Measurements from ENCODE around the gene IFT57. TPM values are rescaled to one million over a fixed set of nuclear protein-coding genes. Genes with fewer than 3 reads are reported as not detected.
A peak's percentile ranks its signal among the peaks of the same experiment; 100 is the strongest.

The IFT57 gene
- total and polyA plus RNA-seq, 2 of the 8 experiments (the other 6 are each of a cell fraction or from before 2014, with no cell fraction given) = 15.1 to 27.8 TPM

- H4K20me1 ChIP-seq (replicated peaks in 1 of 2; ENCODE audit: control insufficient read depth in 1 of 2, insufficient read depth in 2 of 2, low read length in 2 of 2) = no peaks in the 10 kb centered on the region
- no peak overlapping the region for H3K14ac ChIP-seq (ENCODE audit: insufficient read length)
- no peak overlapping the region for H3K18ac ChIP-seq (ENCODE audit: extremely low read depth, low read length)
- H3K27me3 ChIP-seq (replicated peaks in 1 of 4; ENCODE audit: control insufficient read depth in 3 of 4, extremely low read depth in 1 of 4, insufficient read depth in 3 of 4, low read length in 3 of 4) = no peaks in the 10 kb centered on the region
- no peaks in the 10 kb centered on the region for H3K9me3 ChIP-seq (ENCODE audit: insufficient read depth in 2 of 2, low read depth in 1 of 2, low read length in 1 of 2)
- H3K4me2 ChIP-seq (ENCODE audit: insufficient read depth in 1 of 2, low read depth in 2 of 2, low read length in 2 of 2) = no peak overlapping the region
- no peaks in the 10 kb centered on the region for H3K4me1 ChIP-seq (replicated peaks in 1 of 4; ENCODE audit: control insufficient read depth in 3 of 4, insufficient read depth in 4 of 4, low read length in 3 of 4)
- no peak overlapping the region for H4K91ac ChIP-seq (replicated peaks; ENCODE audit: insufficient read length, low read length)
- no peaks in the 10 kb centered on the region for H3K36me3 ChIP-seq (ENCODE audit: control insufficient read depth in 2 of 4, insufficient read depth in 4 of 4, low read length in 3 of 4)
- H2BK120ac ChIP-seq (replicated peaks; ENCODE audit: low read depth, low read length) = no peak overlapping the region
- no peaks in the 10 kb centered on the region for H3K79me1 ChIP-seq (ENCODE audit: low read depth, low read length)
- ChIA-PET POLR2A (ENCODE audit: partially characterized antibody) (no interaction called here), CTCF (ENCODE audit: partially characterized antibody) (interaction anchor here (0.7 kb wide), 1 partner anchor 16 kb away, joined by 3 read pairs; no protein-coding TSS in a partner anchor)
- H3K23me2 ChIP-seq (ENCODE audit: low read depth, low read length) = no peaks in the 10 kb centered on the region
- H2BK20ac ChIP-seq (ENCODE audit: low read length) = no peak overlapping the region
- H2BK12ac ChIP-seq (ENCODE audit: low read depth, low read length) = no peak overlapping the region
- DNase-seq (ENCODE audit: low read depth in 1 of 2, low spot score in 2 of 2) = no peak
- no peak overlapping the region for H2AK5ac ChIP-seq (ENCODE audit: low read depth, low read length)
- H2BK15ac ChIP-seq (ENCODE audit: low read length) = no peak overlapping the region
- H3K27ac ChIP-seq (ENCODE audit: low read depth, low read length) = no peak overlapping the region
- no peak overlapping the region for H3K4ac ChIP-seq (replicated peaks; ENCODE audit: insufficient read length, low read depth, low read length)
- H4K8ac ChIP-seq (ENCODE audit: extremely low read depth, insufficient read depth, low read length) = no peak overlapping the region
- H3K9ac ChIP-seq (replicated peaks in 1 of 4; ENCODE audit: extremely low read depth in 1 of 4, low read depth in 3 of 4, low read length in 3 of 4) = no peak overlapping the region
- no peak overlapping the region for H3K56ac ChIP-seq (replicated peaks; ENCODE audit: insufficient read length, low read depth, low read length)
- no peak overlapping the region for H4K5ac ChIP-seq (ENCODE audit: insufficient read length, low read depth, low read length)
- FAIRE-seq = no peak
- H3K23ac ChIP-seq (ENCODE audit: insufficient read length) = no peak overlapping the region
- 87% methylated on average over 10 of the region's 10 CpGs; no CpG with 5 or more reads in 1 of the 2 experiments for WGBS, 2 experiments (ENCODE audit: extremely low coverage in 1 of 2, insufficient coverage in 1 of 2, insufficient read length in 1 of 2, insufficient replicate concordance in 2 of 2, low coverage in 1 of 2, low lambda C conversion rate in 2 of 2, missing lambda C conversion rate in 1 of 2)
- no peak overlapping the region for H3K4me3 ChIP-seq (ENCODE audit: extremely low read depth in 1 of 4, insufficient read depth in 2 of 4, low read depth in 3 of 4, low read length in 4 of 4)
- H3K79me2 ChIP-seq (ENCODE audit: control insufficient read depth in 1 of 2, insufficient read depth in 2 of 2, low read length in 2 of 2) = no peaks in the 10 kb centered on the region
- 0 out of 2 replicates have a peak overlapping the region, but pooled peaks have one; percentile 73 for H2BK5ac ChIP-seq (ENCODE audit: low read depth, low read length)
- H2AFZ ChIP-seq (ENCODE audit: low read length) = peak overlapping the region; percentile 55; the same call in 1 of the 2 replicates
- TF ChIP-seq CHD2 (IDR thresholded peaks at IDR 0.05; ENCODE audit: low read length) = no peak
- no peak for TF ChIP-seq CEBPB (IDR thresholded peaks at IDR 0.05; ENCODE audit: low read depth, low read length)
- TF ChIP-seq CTBP2 (IDR thresholded peaks at IDR 0.05; ENCODE audit: borderline replicate concordance, insufficient read depth, insufficient read length, low read length) = no peak
- no peak for TF ChIP-seq ATF3 (IDR thresholded peaks at IDR 0.05; ENCODE audit: insufficient read depth, low read depth, low read length)
- no peak for TF ChIP-seq RFX5 (IDR thresholded peaks at IDR 0.05; ENCODE audit: borderline replicate concordance, low read depth, low read length)
- no peak for TF ChIP-seq EZH2 (IDR thresholded peaks at IDR 0.05; ENCODE audit: low read depth, low read length, severe bottlenecking)
- TF ChIP-seq CBX5 (IDR thresholded peaks at IDR 0.05; ENCODE audit: low read depth, low read length) = no peak
- no peak for TF ChIP-seq YY1 (IDR thresholded peaks at IDR 0.05; ENCODE audit: low read depth, low read length)
- no peak for TF ChIP-seq EGR1 (IDR thresholded peaks at IDR 0.05; ENCODE audit: borderline replicate concordance, low read depth, low read length)
- TF ChIP-seq RNF2 (IDR thresholded peaks at IDR 0.05; ENCODE audit: borderline replicate concordance, low read depth, low read length, missing control alignments, poor library complexity, severe bottlenecking) = no peak
- no peak for TF ChIP-seq MAFK (IDR thresholded peaks at IDR 0.05; ENCODE audit: low read depth, low read length)
- TF ChIP-seq POU5F1 (IDR thresholded peaks at IDR 0.05; ENCODE audit: low read depth, low read length) = no peak
Observed at GRCh38 chr3:108124337-108125152, 97.7 kb downstream of the IFT57 start.
